Measurements from ENCODE around the gene AGRN. TPM values are rescaled to one million over a fixed set of nuclear protein-coding genes. Genes with fewer than 3 reads are reported as not detected.
"Not testable (repeated sequence)": the region's sequence is repeated elsewhere in the genome, so short reads cannot be mapped to it uniquely, and the experiment has no call there.

AGRN gene
- polyA plus RNA-seq, 4 donors = 200 to 311 (median 231) TPM

DNA sequence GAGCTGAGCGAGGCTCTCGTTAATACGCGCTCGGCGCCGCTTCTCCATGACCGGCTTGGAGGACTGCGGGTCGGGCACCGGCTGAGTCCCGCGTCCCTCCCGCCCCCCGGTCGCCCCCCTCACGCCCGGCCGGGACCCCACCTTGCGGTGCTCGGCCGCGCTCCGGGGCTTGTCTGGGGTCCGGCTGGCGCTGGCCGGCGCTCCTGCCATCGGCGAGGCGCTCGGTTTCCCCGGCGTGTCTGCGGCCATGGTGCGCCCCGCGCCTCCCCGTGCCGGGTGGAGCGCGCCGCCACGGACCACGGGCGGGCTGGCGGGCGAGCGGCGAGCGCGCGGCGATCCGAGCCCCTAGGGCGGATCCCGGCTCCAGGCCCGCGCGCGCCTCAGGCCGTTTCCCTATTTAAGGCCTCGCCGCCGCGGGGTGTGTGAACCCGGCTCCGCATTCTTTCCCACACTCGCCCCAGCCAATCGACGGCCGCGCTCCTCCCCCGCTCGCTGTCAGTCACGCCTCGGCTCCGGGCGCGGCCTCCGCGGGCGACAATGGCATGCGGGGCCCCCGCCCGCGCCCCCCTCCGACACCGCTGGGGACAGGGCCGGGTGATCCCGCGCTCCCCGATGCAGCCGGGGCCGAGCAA lies 20.1 kb upstream of the AGRN start, which contains the start of gene HES4:
Gene HES4 (minus strand): TSS at position 373 of the 632 bp plus-strand sequence. CDS start 124 bp downstream, at position 249.
- peak in 2 of 4 donors; percentile 83 to 85 for DNase-seq (ENCODE audit: low read depth in 4 of 4, low spot score in 3 of 4)

DNA sequence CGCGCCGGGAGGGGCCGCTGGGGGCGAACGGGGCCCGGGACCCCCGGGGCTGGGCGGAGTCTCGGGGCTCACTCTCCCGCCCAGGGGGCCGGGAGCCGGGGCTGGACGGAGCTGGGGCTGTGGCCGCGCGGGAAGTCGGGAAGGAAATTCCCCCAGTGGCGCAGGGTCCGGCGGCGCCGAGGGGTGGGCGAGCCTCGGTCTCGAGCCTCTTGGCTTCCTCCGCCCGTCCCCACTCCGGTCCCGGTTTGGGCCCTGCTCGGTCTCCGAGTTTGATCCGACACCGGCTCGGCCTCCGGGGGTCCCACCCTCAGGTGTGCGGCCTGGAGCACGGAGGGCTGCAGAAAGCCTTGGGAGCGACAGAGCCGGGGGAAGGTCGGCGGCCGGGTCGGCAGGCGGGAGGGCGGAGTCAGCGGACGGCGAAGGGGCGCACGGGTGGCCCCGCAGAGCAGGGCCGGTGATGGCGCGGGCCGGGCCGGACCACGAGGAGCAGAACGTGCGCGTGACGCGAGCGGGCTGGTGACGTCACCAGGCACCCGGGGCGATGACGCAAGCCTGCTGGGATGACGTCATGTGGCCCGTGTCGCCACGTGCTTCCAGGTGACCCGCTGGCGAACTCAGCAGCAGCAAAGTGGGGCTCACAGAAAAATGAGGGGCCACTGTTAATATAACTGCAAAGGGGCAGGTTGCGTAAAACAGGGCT lies 19.4 kb upstream of the AGRN start:
- peak in 1 of 4 donors; percentile 81 for DNase-seq (ENCODE audit: low read depth in 4 of 4, low spot score in 3 of 4)

DNA sequence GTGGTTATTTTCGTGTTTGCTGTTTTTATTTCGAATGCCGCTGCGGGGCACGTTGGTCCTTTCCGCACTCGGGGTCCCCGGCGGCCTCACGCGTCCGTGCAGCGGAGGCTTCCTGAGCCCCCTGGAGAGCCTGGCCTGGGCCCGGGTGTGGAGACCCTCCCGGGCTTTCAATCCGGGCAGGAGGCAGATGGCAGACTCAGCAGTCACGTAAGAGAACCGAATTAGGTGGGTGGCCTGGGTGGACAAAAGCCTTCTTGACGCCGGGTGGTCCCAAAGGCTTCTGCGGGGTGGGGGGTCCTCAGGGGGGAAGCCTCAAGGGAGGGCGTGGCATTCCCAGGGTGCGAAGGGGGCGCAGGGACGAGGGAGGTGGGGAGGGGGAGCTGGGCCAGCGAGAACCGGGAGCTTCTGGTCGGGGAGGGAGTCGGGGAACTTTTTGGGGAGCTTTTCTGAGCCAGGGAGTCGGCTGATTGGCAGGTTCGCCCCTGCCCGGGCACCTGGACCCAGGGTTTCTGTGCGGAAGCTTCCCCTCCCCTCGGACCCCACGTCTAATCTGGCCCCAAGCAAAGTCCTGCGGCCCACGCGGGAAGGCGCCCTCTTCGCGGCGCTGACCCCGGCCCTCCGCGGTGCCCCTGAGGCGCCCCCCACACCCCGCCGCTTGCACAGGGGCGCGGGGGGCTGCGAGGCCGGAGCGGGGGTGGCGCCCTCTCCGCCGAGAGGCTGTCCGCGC lies 18.7 kb upstream of the AGRN start:
- DNase-seq (ENCODE audit: low read depth in 4 of 4, low spot score in 3 of 4) = no peak

DNA sequence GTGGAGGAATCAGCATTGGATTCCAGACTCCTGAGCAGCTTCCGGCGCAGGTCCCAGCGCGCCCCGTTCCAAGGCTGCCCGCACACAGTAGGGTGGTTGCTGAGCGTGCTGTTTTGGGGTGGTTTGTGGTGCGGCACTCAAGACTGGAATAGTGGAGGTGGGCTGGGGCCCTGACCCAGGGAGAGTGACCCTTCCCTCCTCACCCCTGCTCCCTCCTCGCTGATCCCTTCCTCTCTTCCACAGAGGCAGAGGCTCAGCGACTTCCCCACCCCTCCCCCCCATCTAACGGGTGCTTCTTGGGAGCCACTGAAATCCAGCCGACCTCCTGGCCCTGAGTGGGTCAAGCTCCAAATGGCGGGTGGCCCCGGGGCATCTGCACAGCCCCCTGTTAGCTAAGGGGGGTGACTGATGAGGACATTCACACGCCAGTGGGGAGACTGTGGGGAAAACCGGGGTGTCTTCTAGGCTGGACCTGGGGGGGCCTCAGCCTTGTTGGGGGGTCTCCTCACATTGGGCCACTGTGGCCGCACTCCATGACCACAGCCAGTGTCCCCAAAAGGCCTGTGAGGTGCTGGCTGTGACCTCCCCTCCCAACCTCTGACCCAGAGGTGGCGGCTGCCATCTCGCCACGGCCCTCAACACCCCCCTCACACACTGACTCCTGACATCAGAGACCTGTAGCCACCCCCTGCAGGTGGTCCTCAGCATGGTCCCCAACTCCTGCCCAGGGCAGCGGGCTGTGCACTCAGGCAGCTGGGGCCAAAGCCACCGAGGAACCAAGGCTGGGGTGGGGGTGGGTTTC lies 16.1 kb upstream of the AGRN start:
- no peak for DNase-seq (ENCODE audit: low read depth in 4 of 4, low spot score in 3 of 4)

DNA sequence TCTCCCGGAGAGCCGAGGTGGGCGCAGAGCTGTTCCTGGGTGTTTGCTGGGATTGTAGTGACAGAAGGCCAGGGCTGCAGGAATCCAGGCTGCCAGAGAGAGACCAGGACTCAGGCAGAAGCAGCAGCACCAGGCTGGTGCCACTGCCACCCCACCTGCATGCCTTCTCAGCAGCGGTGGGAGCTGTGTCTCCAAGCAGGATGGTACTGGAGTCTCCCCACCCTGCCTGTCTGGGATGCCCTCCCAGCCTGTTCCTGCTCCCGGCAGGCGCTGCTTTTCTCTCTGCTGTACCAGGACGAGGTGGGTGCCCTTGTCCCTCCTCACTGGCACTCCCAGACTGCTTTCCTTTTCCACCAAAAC lies 15.5 kb upstream of the AGRN start:
- DNase-seq (ENCODE audit: low read depth in 4 of 4, low spot score in 3 of 4) = no peak

DNA sequence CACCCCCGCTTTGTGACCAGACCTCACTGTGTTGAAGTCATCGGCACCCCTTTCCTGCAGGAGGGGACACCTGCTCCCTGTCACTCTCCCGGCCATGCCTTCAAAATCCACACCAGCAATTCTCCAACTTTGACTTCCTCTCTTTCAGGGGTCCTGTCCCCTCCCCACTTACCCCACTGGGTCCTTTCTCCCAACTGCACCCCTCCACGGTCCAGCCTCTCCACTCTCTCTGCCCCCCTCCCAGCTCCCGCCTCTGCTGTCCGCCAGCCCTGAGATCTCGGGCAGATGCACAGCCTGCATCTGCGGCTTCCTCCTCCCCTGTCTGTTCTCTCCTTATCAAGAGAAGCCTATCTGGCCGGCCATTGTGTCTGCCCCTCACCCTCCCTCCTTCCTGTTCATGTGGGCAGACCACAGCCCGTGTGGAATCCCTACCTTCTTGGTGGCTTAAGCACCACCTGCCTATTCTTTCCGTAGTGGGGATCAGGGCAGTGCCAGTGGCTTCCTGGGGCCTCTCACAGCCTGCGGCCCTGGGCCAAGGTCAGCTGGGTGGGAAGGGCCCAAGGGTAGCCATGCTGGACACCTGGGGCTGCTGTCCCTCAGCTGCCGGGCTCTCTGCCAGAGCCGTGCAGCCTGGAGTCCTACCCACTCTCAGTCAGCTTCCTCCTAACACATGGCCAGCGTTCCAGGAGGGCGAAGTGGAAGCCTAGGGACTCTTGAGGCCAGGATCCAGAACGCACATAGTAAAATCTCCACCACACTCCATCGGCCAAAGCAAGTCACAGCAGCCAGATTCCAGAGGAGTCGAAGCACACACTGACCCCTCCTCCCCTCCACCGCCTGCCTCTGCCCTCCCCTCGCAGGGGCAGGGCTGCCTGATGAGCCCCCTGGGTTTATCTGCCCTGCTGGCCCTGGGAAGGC lies 14.9 kb upstream of the AGRN start:
- DNase-seq (ENCODE audit: low read depth in 4 of 4, low spot score in 3 of 4) = no peak

DNA sequence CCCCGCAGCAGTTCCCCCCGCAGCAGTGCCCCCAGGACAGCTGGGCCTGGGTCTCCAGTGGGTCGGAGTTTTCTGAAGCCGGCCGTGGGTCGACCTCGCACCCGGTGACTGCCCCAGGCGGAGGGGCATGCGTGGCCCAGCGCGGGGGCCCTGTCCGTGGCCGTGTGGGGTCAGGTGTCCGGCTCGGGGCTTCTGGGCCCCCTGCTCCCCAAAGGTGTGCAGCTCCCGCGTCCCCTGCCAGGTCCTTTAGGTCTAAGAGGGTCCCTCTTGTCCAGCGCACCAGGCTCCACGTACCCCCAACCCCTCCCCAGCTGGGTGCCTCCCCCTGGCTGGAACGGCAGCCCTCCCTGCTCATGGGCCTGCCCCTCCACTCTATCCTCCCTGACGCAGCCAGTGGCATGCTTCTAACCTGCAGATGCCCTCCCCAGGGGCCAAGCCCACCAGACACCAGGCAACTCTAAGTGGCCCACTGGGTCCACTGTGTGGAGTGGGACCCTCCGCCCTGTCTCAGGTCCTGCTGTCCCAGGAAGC lies 14.1 kb upstream of the AGRN start:
- DNase-seq (ENCODE audit: low read depth in 4 of 4, low spot score in 3 of 4) = no peak

DNA sequence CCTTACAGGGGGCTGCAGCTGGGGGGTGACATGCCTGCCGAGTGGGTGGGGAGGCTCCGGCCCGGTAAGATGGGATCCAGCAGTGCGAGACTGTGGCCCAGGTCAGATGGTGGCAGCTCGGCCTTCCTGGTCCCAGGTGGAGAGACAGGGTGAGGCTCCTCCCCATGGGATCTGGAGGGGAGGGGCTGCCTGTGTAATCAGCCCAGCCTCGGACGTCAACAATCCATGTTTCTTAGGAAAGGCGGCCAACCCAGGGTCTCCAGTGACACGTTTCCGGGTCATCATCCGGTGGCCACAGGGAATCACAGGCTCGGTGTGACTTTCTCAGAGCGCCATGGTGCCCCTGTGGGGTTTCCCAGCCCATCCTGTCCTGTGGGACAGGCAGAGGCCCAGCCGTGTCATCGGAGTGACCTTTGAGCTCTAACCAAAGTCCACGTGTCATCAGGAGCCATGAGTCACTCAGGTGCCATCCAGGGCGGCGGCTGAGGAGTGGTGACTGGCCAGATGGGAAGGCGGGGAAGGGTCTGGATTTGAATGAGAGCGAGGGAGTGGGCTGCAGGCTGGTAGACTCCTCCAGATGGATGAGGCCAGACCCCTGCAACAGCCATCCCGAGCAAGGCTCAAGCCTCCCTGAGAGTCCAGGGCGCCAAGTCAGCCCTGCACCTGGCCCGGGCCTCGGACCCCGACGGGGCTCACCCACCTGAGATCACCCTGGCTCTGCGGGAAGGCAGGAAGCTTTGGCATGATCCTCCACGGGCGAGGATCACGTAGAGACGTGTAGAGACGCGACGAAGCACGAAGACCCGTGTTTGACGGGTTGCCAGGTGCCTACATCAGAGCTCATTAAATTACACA lies 13.4 kb upstream of the AGRN start:
- no peak for DNase-seq (ENCODE audit: low read depth in 4 of 4, low spot score in 3 of 4)

DNA sequence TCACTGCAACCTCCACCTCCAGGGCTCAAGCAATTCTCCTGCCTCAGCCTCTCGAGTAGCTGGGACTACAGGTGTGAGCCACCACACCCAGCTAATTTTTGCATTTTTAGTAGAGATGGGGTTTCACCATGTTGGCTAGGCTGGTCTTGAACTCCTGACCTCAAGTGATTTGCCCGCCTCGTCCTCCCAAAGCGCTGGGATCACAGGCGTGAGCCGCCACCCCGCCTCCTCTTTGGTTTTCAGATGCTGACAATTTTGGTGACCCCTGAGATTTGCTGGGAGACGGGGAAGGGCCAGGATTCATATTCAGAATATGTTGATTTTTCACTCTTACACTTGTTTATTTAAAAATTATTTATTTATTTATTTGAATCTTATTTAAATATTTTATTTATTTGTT lies 9.8 kb upstream of the AGRN start:
- DNase-seq (ENCODE audit: low read depth in 4 of 4, low spot score in 3 of 4) = not testable (repeated sequence)

DNA sequence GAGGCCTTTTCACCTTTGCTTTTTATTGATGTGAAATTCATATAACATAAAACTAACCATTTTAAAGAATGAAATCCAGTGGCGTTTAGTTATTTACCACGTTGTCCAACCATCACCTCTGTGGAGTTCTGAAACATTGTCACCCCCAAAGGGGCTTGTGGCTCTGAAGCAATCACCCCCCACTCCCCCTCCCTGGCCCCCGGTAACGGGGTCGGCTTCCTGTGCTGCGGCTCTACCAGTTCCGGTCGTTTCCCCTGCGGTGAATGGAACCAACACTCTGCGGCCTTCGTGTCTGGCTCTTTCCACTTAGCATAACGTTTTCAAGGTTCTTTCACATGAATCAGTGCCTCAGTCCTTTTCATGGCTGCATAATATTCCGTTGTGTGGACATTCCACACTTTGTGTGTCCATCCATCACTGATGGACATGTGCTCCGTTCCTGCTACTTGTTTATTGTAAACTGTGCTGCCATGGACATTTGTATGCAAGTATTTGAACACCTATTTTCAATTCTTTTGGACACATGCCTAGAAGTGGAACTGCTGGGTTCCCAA lies 8.4 kb upstream of the AGRN start:
- no peak for DNase-seq (ENCODE audit: low read depth in 4 of 4, low spot score in 3 of 4)

DNA sequence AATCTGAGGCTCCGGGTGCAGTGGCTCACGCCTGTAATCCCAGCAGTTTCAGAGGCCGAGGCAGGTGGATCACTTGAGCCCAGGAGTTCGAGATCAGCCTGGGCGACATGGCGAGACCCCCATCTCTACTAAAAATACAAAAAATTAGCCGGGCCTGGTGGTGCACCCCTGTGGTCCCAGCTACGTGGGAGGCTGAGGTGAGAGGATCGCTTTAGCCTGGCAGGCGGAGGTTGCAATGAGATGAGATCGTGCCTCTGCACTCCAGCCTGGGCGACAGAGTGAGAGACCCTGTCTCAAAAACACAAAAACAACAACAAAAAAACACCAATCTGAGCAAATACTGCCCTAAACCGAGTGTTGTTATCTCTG lies 7.2 kb upstream of the AGRN start:
- not testable (repeated sequence) for DNase-seq (ENCODE audit: low read depth in 4 of 4, low spot score in 3 of 4)

DNA sequence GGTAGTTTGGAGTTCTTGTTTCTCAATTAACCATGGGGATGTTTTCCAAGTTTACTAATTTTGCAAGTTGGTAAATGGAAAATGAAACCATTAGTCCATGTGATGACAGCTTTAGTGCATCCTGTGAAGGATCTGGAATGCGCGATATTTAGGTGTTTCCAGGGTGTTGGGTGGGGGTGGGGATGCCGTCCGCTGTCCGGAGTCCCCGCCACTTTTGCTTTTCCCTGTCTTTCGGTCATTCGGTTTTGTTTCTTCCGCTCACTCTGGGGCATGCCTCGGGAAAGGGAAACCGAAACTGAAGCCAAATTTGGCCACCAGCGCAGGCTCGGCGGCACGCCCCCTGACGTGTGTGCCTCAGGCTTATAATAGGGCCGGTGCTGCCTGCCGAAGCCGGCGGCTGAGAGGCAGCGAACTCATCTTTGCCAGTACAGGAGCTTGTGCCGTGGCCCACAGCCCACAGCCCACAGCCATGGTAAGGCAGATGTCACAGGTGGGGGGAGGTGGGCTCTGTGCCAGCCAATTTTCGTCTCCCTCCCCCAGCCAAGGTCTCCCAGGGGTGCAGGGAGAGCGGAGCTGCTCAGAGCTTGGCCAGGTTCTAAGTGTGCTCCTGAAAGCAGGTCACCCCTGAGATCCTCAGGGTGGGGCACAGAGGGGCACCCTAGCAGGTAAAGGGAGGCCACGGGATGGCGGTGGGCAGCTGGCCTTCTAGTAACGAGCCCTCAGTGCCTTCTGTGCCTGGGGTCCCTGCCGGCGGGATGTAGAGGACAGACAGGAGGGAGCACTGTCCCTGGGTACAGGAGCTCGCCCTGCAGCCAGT lies 6.6 kb upstream of the AGRN start, which contains the start of gene ISG15:
Gene ISG15 (plus strand): TSS at position 393 of the 817 bp plus-strand sequence. CDS start 77 bp downstream, at position 470.
- DNase-seq (ENCODE audit: low read depth in 4 of 4, low spot score in 3 of 4) = peak; percentile 71 to 80 (median 77)

DNA sequence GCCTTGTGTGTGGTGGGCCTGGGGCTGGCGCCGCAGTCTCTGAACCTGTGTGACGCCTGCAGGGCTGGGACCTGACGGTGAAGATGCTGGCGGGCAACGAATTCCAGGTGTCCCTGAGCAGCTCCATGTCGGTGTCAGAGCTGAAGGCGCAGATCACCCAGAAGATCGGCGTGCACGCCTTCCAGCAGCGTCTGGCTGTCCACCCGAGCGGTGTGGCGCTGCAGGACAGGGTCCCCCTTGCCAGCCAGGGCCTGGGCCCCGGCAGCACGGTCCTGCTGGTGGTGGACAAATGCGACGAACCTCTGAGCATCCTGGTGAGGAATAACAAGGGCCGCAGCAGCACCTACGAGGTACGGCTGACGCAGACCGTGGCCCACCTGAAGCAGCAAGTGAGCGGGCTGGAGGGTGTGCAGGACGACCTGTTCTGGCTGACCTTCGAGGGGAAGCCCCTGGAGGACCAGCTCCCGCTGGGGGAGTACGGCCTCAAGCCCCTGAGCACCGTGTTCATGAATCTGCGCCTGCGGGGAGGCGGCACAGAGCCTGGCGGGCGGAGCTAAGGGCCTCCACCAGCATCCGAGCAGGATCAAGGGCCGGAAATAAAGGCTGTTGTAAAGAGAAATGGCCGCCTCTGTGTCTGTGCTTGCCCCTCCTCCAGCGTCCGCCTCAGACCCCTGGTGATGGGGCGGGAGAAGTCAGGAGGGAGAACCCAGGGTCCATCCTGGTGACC lies 5.8 kb upstream of the AGRN start:
- DNase-seq (ENCODE audit: low read depth in 4 of 4, low spot score in 3 of 4) = no peak

DNA sequence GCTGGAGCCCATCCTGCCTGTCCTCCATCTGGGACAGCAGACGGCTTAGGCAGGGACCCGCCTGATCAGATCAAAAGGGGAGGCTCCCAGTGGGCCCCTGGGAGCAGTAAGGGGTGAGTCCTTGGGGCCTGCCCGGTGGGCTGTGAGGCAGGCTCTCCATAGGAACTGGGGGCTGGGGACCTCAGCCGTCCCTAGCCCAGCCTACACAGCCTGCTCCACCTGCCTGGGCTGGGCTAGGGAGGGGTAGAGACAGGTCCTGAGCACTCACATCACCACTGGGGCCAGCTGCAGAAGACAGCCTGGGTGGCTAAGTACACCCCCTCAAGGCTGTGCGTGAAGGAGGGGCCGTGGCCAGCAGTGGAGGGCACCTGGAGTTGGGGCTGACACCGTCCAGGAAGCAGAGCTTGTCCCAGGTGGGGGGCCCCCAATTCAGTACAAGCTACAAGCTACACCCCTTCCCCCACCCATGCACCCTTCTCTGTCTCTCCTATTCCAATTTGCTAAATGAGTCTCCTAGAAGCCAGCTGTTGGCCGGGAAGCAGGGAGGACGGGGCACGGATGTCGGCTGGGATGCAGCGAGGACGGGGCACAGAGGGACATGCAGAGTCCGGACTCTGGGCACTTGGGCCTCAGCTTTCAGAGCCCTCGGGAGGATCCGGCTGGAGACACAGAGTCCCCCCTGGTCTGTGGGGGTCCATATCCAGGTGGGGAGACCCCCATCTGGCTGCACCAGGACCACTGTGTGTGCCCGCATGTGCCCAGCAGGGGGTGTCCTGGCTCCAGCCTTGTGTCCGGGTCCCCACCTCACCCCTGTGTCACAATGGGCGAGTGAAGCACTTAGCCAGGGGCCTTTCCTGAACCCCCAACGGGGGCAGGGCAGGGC lies 4.9 kb upstream of the AGRN start:
- DNase-seq (ENCODE audit: low read depth in 4 of 4, low spot score in 3 of 4) = no peak

DNA sequence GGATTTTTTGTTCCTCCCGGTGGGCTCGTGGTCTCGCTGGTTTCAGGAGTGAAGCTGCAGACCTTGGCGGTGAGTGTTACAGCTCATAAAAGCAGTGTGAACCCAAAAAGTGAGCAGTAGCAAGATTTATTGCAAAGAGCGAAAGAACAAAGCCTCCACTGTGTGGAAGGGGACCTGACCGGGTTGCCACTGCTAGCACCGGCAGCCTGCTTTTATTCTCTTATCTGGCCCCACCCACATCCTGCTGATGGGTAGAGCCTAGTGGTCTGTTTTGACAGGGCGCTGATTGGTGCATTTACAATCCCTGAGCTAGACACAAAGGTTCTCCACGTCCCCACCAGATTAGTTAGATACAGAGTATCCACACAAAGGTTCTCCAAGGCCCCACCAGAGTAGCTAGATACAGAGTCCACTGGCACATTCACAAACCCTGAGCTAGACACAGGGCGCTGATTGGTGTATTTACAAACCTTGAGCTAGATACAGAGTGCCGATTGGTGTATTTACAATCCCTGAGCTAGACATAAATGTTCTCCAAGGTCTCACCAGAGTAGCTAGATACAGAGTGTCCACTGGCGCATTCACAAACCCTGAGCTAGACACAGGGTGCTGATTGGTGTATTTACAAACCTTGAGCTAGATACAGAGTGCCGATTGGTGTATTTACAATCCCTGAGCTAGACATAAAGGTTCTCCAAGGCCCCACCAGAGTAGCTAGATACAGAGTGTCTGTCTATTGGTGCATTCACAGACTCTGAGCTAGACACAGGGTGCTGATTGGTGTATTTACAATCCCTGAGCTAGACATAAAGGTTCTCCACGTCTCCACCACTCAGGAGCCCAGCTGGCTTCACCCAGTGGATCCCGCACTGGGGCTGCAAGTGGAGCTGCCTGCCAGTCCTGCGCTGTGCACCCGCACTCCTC lies 2.3 kb upstream of the AGRN start:
- DNase-seq (ENCODE audit: low read depth in 4 of 4, low spot score in 3 of 4) = not testable (repeated sequence)

Measured in right renal pelvis (tissue), 4 donors.